A549 (cell line): ENCODE measurements around the gene TEX13D. TPM values are rescaled to one million over a fixed set of nuclear protein-coding genes. Genes with fewer than 3 reads are reported as not detected.

Experiments
- ATAC-seq, 2 experiments: fragments of 200-7000 bp in 1 of 2; fragments of >200 bp in 1 of 2; cut with Nextera tagmentation in 1 of 2; cut with Tn5 transposase in 1 of 2; 3 replicates each; pipeline versions ENCODE4 v1.8.0 to v1.9.1; 2018 to 2020; ENCODE audit warnings: mild to moderate bottlenecking in 1 of 2, moderate library complexity in 1 of 2
- CTCF ChIA-PET: fragments of 300-600 bp; sonication (Branson Sonifier 250); formaldehyde crosslinking; extraction: SDS; loops from one replicate; lab custom pipeline; 2021; ENCODE audit warnings: antibody characterized with exemption, inconsistent platforms; lab: Yijun Ruan, JAX
- POLR2A ChIA-PET: fragments of 350-600 bp; formaldehyde crosslinking; extraction: SDS; loops from one replicate; lab custom pipeline; 2021; ENCODE audit warnings: antibody characterized with exemption, inconsistent platforms; lab: Yijun Ruan, JAX
- DNase-seq, 2 experiments: peaks; one replicate each; pipeline versions ENCODE4 v3.0.0 to v3.0.0-alpha.2; 2011 to 2016; ENCODE audit warnings: low read depth in 1 of 2, low spot score in 1 of 2
- FAIRE-seq: peaks from 2 replicates; lab custom pipeline; 2011; peaks lifted over from hg19 to GRCh38; lab: Jason Lieb, UNC
- H3K27ac ChIP-seq, 2 experiments: fragments of >200 bp; sonication (Bioruptor Twin); formaldehyde crosslinking; 3 replicates each; pipeline ENCODE4 v1.5.1; 2016 to 2017
- H3K4me1 ChIP-seq: fragments of >200 bp; sonication (Bioruptor Twin); formaldehyde crosslinking; 3 replicates; pipeline ENCODE4 v1.6.1; 2016
- H3K4me2 ChIP-seq: fragments of >200 bp; sonication (Bioruptor Twin); formaldehyde crosslinking; 3 replicates; pipeline ENCODE4 v1.6.1; 2016
- H3K4me3 ChIP-seq: fragments of >200 bp; sonication (Bioruptor Twin); formaldehyde crosslinking; 3 replicates; pipeline ENCODE4 v1.5.1; 2016
- H3K9me3 ChIP-seq: fragments of >200 bp; sonication (Bioruptor Twin); formaldehyde crosslinking; 3 replicates; pipeline ENCODE4 v1.6.1; 2016
- ATOH8 ChIP-seq: fragments of 250-450 bp; sonication (Bioruptor Pico); IDR thresholded peaks from 2 replicates; pipeline ENCODE4 v1.5.0; 2020; ENCODE audit warnings: low read depth, mild to moderate bottlenecking, moderate library complexity
- CHD2 ChIP-seq: fragments of 150-350 bp; IDR thresholded peaks from 2 replicates; pipeline ENCODE4 v1.6.1; 2014; ENCODE audit warnings: low read length; ENCODE audit not compliant: partially characterized antibody
- FOXS1 ChIP-seq: fragments of 250-450 bp; sonication (Bioruptor Pico); IDR thresholded peaks from 2 replicates; pipeline ENCODE4 v1.5.0; 2020; ENCODE audit warnings: mild to moderate bottlenecking, moderate library complexity
- HOXA7 ChIP-seq: fragments of 250-450 bp; sonication (Bioruptor Pico); IDR thresholded peaks from 2 replicates; pipeline ENCODE4 v1.5.0; 2020; ENCODE audit warnings: mild to moderate bottlenecking, moderate library complexity
- JUNB ChIP-seq: fragments of >200 bp; sonication (Bioruptor Twin); formaldehyde crosslinking; IDR thresholded peaks from 2 replicates; pipeline ENCODE4 v1.6.1; 2016
- RARB ChIP-seq: fragments of 250-450 bp; sonication (Bioruptor Pico); IDR thresholded peaks from 2 replicates; pipeline ENCODE4 v1.8.0; 2021; ENCODE audit warnings: mild to moderate bottlenecking, moderate library complexity
- RCOR1 ChIP-seq: fragments of 150-350 bp; IDR thresholded peaks from 2 replicates; pipeline ENCODE4 v1.6.1; 2014; ENCODE audit warnings: antibody characterized with exemption, low read length, low read depth
- SMC3 ChIP-seq: fragments of >200 bp; sonication (Bioruptor Twin); formaldehyde crosslinking; IDR thresholded peaks from 3 replicates; pipeline ENCODE4 v1.6.1; 2018; ENCODE audit warnings: inconsistent platforms
- WGBS: methylation state at CpG from one replicate; pipeline ENCODE4 v1.1.6; 2017; ENCODE audit errors: missing lambda C conversion rate; 5-methylcytosine and 5-hydroxymethylcytosine counted together
- polyA plus RNA-seq, 4 experiments: library from polyadenylated mRNA; depleted of rRNA in 3 of 4; stranded (reverse); fragments of >200 nt; fragmentation: RNase III in 1 of 4; extraction: RNeasy Plus Mini Kit Qiagen cat#74134 plus additional on column Dnase treatment in 1 of 4; gene quantifications; 2 replicates in 3 of 4; 3 replicates in 1 of 4; pipeline ENCODE4 v1.2.3, GENCODE V29; 2011 to 2017
- small RNA-seq, 6 experiments: library from RNA; depleted of rRNA; stranded (forward); fragments of <200 nt; gene quantifications; one replicate each; pipeline ENCODE3, GENCODE V24; 2012

Gene TEX13D
- polyA plus RNA-seq, 2 of the 4 experiments (the other 2 are of a cell fraction): not detected

GRCh38 chrX:124383354-124383753 is 50.9 kb downstream of the TEX13D start:
- no peaks in the 10 kb centered on the region for H3K9me3 ChIP-seq
- POLR2A ChIA-PET: no interaction called here
- no peak for DNase-seq
- no peak overlapping the region for H3K4me3 ChIP-seq
- no peak overlapping the region for H3K4me2 ChIP-seq
- TF ChIP-seq CHD2 (no peak), ATOH8 (CRISPR knock-in tag) (no peak), FOXS1 (CRISPR knock-in tag) (no peak), RCOR1 (no peak)
- TF ChIP-seq, all 56 proteins: peak for 0
- Histone ChIP-seq H3K4me1 (no peaks in the 10 kb centered on the region), H3K27ac (no peak overlapping the region)
- ATAC-seq: no peak
- no peak for FAIRE-seq
- whole genome bisulfite sequencing: 41% methylated on average over 4 of the region's 4 CpGs
- CTCF ChIA-PET: interaction anchor here (1.3 to 1.4 kb wide), 2 partner anchors 10 to 14 kb away, joined by 3 to 5 read pairs; no protein-coding TSS in a partner anchor

- Histone ChIP-seq H3K9me3 (no peaks in the 10 kb centered on the region), H3K4me1 (no peaks in the 10 kb centered on the region), H3K4me2 (no peak overlapping the region), H3K4me3 (no peak overlapping the region), H3K27ac (no peak overlapping the region)
- ATAC-seq (no peak), FAIRE-seq (no peak), DNase-seq (no peak)
- CTCF ChIA-PET: interaction anchor here (1.5 kb wide), 1 partner anchor 20 kb away, joined by 3 read pairs; no protein-coding TSS in a partner anchor
- TF ChIP-seq HOXA7 (CRISPR knock-in tag): no peak
- no peak for TF ChIP-seq SMC3
- no peak for TF ChIP-seq JUNB
- TF ChIP-seq RARB (CRISPR knock-in tag): no peak
- POLR2A ChIA-PET: no interaction called here
- 1% methylated on average over 6 of the region's 6 CpGs for whole genome bisulfite sequencing
Observed at GRCh38 chrX:124386401-124386800, 53.9 kb downstream of the TEX13D start.

Small RNA genes lying within 50 kb of the gene (small RNA-seq; reads per million reads assigned to genes)
- 0 reads per million in 6 experiments for gene AL022718.1

Other genes with a start within 250 kb of the TEX13D start
- gene SH2D1A, start 13.9 kb downstream of the TEX13D start, polyA plus RNA-seq (2011; rRNA removed): not detected in 2 replicates
- gene SH2D1A, start 13.9 kb downstream of the TEX13D start, polyA plus RNA-seq (2017; fragmentation: RNase III; extraction: RNeasy Plus Mini Kit Qiagen cat#74134 plus additional on column Dnase treatment): not detected in 3 replicates